ENCODE data around the gene PDE4D.

Gene PDE4D

DNA sequence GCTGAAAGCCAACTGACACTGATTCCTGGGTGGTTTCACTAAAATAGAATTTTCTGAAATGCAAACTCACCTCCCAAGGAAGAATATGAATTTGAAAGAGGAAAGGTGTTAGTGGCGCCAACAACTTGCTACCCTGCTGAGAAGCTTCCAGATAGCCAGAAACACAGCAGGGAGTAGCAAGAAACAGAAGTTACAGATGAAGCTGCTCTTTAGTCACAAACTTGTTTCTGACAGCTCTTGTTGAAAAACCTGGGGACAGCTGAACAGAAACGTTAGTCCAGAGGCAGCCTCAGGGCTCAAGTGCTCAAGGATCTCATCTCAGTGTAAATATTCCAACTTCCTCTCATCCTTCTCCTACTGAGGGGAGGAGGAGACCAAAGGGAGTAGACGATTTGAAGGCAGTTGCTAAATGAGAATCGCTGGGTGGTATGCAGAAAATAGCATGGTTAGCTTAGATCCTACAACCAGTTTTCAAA lies 184.1 kb downstream of the PDE4D start:
- H3K27ac ChIP-seq (ENCODE audit: low read depth, low read length, severe bottlenecking), result peak overlapping the region; percentile 60
- no peaks in the 10 kb centered on the region for H3K36me3 ChIP-seq (ENCODE audit: control insufficient read depth, insufficient read depth, low read length)

GRCh38 chr5:59704936-59705335 lies 188.6 kb downstream of the PDE4D start:
- H3K4me3 ChIP-seq (ENCODE audit: extremely low read depth, insufficient read depth, low read length, poor library complexity, severe bottlenecking), result no peak overlapping the region
- peaks cover 10% of the 10 kb centered on the region for H3K4me1 ChIP-seq (ENCODE audit: control insufficient read depth, insufficient read depth, low read length, poor library complexity, severe bottlenecking)
- H3K27ac ChIP-seq (ENCODE audit: low read depth, low read length, severe bottlenecking), result no peak overlapping the region
- no peaks in the 10 kb centered on the region for H3K36me3 ChIP-seq (ENCODE audit: control insufficient read depth, insufficient read depth, low read length)
- WGBS, 2 experiments (ENCODE audit: insufficient coverage in 2 of 2), result 83 to 100% methylated on average over 1 of the region's 1 CpG
- H3K9me3 ChIP-seq (ENCODE audit: control insufficient read depth, low read length), result no peaks in the 10 kb centered on the region

More for the DNA sequence above, 184.1 kb downstream of the PDE4D start:
- WGBS, 2 experiments (ENCODE audit: insufficient coverage in 2 of 2), result 14 to 60% methylated on average over 1 of the region's 4 CpGs
- H3K4me1 ChIP-seq (ENCODE audit: control insufficient read depth, insufficient read depth, low read length, poor library complexity, severe bottlenecking), result peaks cover 10% of the 10 kb centered on the region
- H3K9me3 ChIP-seq (ENCODE audit: control insufficient read depth, low read length), result peaks cover 16% of the 10 kb centered on the region
- no peak overlapping the region for H3K4me3 ChIP-seq (ENCODE audit: extremely low read depth, insufficient read depth, low read length, poor library complexity, severe bottlenecking)

- Histone ChIP-seq H3K9me3 (ENCODE audit: control insufficient read depth, low read length) (no peaks in the 10 kb centered on the region), H3K4me3 (ENCODE audit: extremely low read depth, insufficient read depth, low read length, poor library complexity, severe bottlenecking) (no peak overlapping the region), H3K4me1 (ENCODE audit: control insufficient read depth, insufficient read depth, low read length, poor library complexity, severe bottlenecking) (no peaks in the 10 kb centered on the region), H3K27ac (ENCODE audit: low read depth, low read length, severe bottlenecking) (no peak overlapping the region), H3K36me3 (ENCODE audit: control insufficient read depth, insufficient read depth, low read length) (no peaks in the 10 kb centered on the region)
- WGBS, 2 experiments (ENCODE audit: insufficient coverage in 2 of 2), result 92% methylated on average over 2 of the region's 2 CpGs; no CpG with 5 or more reads in 1 of the 2 experiments
Measured at GRCh38 chr5:59703789-59704188, 189.7 kb downstream of the PDE4D start.

- WGBS, 2 experiments (ENCODE audit: insufficient coverage in 2 of 2), result 94 to 100% methylated on average over 1 to 3 of the region's 6 CpGs
- H3K27ac ChIP-seq (ENCODE audit: low read depth, low read length, severe bottlenecking), result no peak overlapping the region
- H3K4me1 ChIP-seq (ENCODE audit: control insufficient read depth, insufficient read depth, low read length, poor library complexity, severe bottlenecking), result no peaks in the 10 kb centered on the region
- H3K36me3 ChIP-seq (ENCODE audit: control insufficient read depth, insufficient read depth, low read length), result no peaks in the 10 kb centered on the region
- no peaks in the 10 kb centered on the region for H3K9me3 ChIP-seq (ENCODE audit: control insufficient read depth, low read length)
- no peak overlapping the region for H3K4me3 ChIP-seq (ENCODE audit: extremely low read depth, insufficient read depth, low read length, poor library complexity, severe bottlenecking)
Measured at GRCh38 chr5:59698207-59699178, 195.0 kb downstream of the PDE4D start.

GRCh38 chr5:59694411-59694810 lies 199.1 kb downstream of the PDE4D start:
- no peaks in the 10 kb centered on the region for H3K36me3 ChIP-seq (ENCODE audit: control insufficient read depth, insufficient read depth, low read length)
- no peaks in the 10 kb centered on the region for H3K9me3 ChIP-seq (ENCODE audit: control insufficient read depth, low read length)
- no peaks in the 10 kb centered on the region for H3K4me1 ChIP-seq (ENCODE audit: control insufficient read depth, insufficient read depth, low read length, poor library complexity, severe bottlenecking)
- WGBS, 2 experiments (ENCODE audit: insufficient coverage in 2 of 2), result no CpG with 5 or more reads among the region's 4 CpGs
- H3K27ac ChIP-seq (ENCODE audit: low read depth, low read length, severe bottlenecking), result no peak overlapping the region
- H3K4me3 ChIP-seq (ENCODE audit: extremely low read depth, insufficient read depth, low read length, poor library complexity, severe bottlenecking), result no peak overlapping the region

DNA sequence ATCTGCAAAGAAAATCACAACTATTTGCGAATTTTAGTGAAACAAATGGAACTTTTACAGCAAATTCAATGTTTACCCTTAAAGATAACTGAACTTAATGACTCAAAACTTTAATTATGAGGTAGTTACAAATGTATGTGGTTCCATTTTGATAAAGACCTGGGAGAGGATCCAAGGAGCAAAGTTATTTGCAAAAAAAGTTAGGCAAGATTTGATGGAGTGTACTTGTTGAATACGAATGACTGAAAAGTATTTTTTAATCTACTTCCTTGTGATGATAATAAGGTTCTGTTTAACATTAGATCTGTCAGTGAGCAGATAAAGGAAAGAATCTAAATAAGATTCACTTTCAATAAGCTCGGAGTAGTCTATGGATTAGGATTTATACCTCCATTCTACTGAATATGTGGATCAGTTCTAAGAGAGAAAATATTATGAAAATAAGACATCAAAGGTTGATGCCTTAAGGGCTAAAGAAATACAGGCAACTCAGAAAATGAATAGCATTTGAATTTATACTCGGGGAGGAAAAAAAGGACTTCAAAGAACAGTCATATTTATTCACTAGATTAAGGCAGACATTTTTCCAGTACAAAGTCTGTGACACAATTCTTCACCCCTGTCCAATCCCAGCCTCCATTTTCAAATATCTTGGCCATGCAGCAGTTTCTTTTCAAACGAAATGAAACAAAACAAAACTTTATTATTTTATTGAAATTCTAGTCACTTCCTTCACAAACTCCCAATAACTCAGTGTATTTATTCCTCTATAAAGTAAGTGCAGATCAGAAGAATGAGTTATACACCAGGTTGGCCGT lies 199.8 kb downstream of the PDE4D start:
- Histone ChIP-seq H3K4me3 (ENCODE audit: extremely low read depth, insufficient read depth, low read length, poor library complexity, severe bottlenecking) (no peak overlapping the region), H3K9me3 (ENCODE audit: control insufficient read depth, low read length) (no peaks in the 10 kb centered on the region), H3K27ac (ENCODE audit: low read depth, low read length, severe bottlenecking) (no peak overlapping the region), H3K36me3 (ENCODE audit: control insufficient read depth, insufficient read depth, low read length) (no peaks in the 10 kb centered on the region), H3K4me1 (ENCODE audit: control insufficient read depth, insufficient read depth, low read length, poor library complexity, severe bottlenecking) (no peaks in the 10 kb centered on the region)
- WGBS, 2 experiments (ENCODE audit: insufficient coverage in 2 of 2), result 78 to 86% methylated on average over 1 to 3 of the region's 6 CpGs

DNA sequence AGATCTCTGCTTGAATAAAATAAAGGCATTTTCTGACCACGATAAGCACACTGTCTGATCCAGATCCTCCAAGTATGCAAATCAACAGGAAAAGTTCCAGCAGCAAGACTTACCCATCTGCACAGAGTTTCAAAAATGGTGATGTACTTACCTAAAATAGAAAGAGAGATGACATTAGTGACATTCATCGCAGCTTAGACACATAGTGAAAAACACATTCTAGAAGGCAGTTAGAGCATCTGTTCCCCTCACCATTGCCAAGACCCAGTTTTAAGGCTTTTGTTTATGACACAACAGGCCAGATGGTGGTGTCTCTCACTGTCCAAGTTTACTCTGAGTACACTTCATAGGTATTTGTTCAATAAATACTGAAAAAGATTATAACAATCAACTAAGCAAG lies 207.7 kb downstream of the PDE4D start:
- H3K27ac ChIP-seq (ENCODE audit: low read depth, low read length, severe bottlenecking), result no peak overlapping the region
- no peaks in the 10 kb centered on the region for H3K36me3 ChIP-seq (ENCODE audit: control insufficient read depth, insufficient read depth, low read length)
- H3K4me1 ChIP-seq (ENCODE audit: control insufficient read depth, insufficient read depth, low read length, poor library complexity, severe bottlenecking), result no peaks in the 10 kb centered on the region
- no peaks in the 10 kb centered on the region for H3K9me3 ChIP-seq (ENCODE audit: control insufficient read depth, low read length)
- WGBS, 2 experiments (ENCODE audit: insufficient coverage in 2 of 2), result 75% methylated on average over 2 of the region's 2 CpGs; no CpG with 5 or more reads in 1 of the 2 experiments
- no peak overlapping the region for H3K4me3 ChIP-seq (ENCODE audit: extremely low read depth, insufficient read depth, low read length, poor library complexity, severe bottlenecking)

DNA sequence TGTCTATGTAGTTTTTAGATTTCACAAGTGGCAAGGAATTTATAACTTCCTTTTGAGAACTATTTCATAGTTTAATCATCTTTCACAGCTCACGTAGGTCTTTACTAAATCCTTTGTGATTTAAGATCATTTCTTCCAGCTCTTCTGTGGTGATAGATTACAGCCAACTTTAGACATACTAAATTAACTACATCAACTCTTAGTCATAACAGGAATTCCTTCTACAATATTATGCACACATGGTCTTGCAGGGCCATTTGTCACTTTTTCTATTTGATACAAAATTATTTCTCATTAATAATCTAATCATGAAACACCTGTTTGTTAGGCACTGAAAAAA lies 208.4 kb downstream of the PDE4D start:
- Histone ChIP-seq H3K4me3 (ENCODE audit: extremely low read depth, insufficient read depth, low read length, poor library complexity, severe bottlenecking) (no peak overlapping the region), H3K9me3 (ENCODE audit: control insufficient read depth, low read length) (no peaks in the 10 kb centered on the region), H3K36me3 (ENCODE audit: control insufficient read depth, insufficient read depth, low read length) (no peaks in the 10 kb centered on the region), H3K4me1 (ENCODE audit: control insufficient read depth, insufficient read depth, low read length, poor library complexity, severe bottlenecking) (no peaks in the 10 kb centered on the region), H3K27ac (ENCODE audit: low read depth, low read length, severe bottlenecking) (no peak overlapping the region)
- WGBS, 2 experiments (ENCODE audit: insufficient coverage in 2 of 2), result 100% methylated on average over 1 of the region's 1 CpG

DNA sequence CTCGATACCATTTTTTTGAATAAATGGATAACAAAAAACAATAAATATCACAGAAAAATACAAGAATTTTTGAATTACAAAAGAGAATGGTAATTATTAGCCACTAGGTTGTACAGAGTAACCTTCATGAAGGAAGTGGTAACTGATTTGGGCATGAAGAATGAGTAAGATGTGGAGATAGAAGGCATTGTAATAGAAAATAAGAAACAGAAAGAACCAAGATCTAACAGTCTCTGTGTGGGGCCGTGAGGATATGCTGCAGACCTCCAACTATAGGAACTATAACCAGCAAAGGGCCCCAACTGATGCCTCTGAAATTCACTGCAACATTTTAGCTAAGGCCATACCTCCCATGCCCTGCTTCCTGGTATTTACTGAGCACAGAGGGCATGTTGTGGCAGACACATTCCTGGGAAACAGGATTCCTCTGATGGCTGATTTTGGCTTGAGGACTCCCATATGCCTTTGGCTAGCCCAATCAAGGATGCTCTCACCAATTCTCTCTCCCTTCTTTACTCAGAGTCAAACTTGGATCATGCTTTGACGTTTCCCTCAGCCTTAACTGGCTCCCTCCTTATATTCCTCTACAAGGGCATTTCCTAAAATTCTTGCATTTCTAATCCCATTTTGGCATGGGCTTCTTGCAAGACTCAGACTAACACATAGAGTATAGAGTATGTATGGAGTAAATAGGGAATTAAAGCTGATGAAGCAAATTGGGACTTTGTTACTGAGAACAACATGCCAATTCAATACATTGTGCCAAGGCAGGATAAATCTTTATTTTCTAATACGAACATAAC lies 208.9 kb downstream of the PDE4D start:
- WGBS, 2 experiments (ENCODE audit: insufficient coverage in 2 of 2), result 60 to 83% methylated on average over 1 of the region's 4 CpGs
- no peaks in the 10 kb centered on the region for H3K36me3 ChIP-seq (ENCODE audit: control insufficient read depth, insufficient read depth, low read length)
- no peaks in the 10 kb centered on the region for H3K4me1 ChIP-seq (ENCODE audit: control insufficient read depth, insufficient read depth, low read length, poor library complexity, severe bottlenecking)
- H3K27ac ChIP-seq (ENCODE audit: low read depth, low read length, severe bottlenecking), result no peak overlapping the region
- H3K9me3 ChIP-seq (ENCODE audit: control insufficient read depth, low read length), result no peaks in the 10 kb centered on the region
- no peak overlapping the region for H3K4me3 ChIP-seq (ENCODE audit: extremely low read depth, insufficient read depth, low read length, poor library complexity, severe bottlenecking)

- WGBS, 2 experiments (ENCODE audit: insufficient coverage in 2 of 2), result 100% methylated on average over 2 of the region's 4 CpGs; no CpG with 5 or more reads in 1 of the 2 experiments
- H3K36me3 ChIP-seq (ENCODE audit: control insufficient read depth, insufficient read depth, low read length), result no peaks in the 10 kb centered on the region
- H3K4me1 ChIP-seq (ENCODE audit: control insufficient read depth, insufficient read depth, low read length, poor library complexity, severe bottlenecking), result no peaks in the 10 kb centered on the region
- no peak overlapping the region for H3K27ac ChIP-seq (ENCODE audit: low read depth, low read length, severe bottlenecking)
- H3K9me3 ChIP-seq (ENCODE audit: control insufficient read depth, low read length), result no peaks in the 10 kb centered on the region
- no peak overlapping the region for H3K4me3 ChIP-seq (ENCODE audit: extremely low read depth, insufficient read depth, low read length, poor library complexity, severe bottlenecking)
Measured at GRCh38 chr5:59683311-59683710, 210.2 kb downstream of the PDE4D start.
